Panc1 (cell line): ENCODE results near the gene UBQLN4. TPM values are rescaled to one million over a fixed set of nuclear protein-coding genes. Genes with fewer than 3 reads are reported as not detected.

Source experiments
- ATAC-seq: fragments of 200-7000 bp; cut with Tn5 transposase; 2 replicates; pipeline ENCODE4 v1.9.1; 2020; ENCODE audit warnings: mild to moderate bottlenecking, moderate library complexity
- Bru-seq: library from RNA; stranded (reverse); fragments of 400-500 nt; gene quantifications from one replicate; lab custom pipeline; 2021; lab: Mats Ljungman, UMichigan
- BruChase-seq, 2 experiments: library from RNA; stranded (reverse); fragments of 400-500 nt; gene quantifications; one replicate each; lab custom pipeline; 2021; lab: Mats Ljungman, UMichigan
- BruUV-seq: library from RNA; stranded (reverse); fragments of 400-500 nt; replicated peaks from 2 replicates; lab custom pipeline; 2021; lab: Mats Ljungman, UMichigan
- CTCF ChIA-PET: fragments of 300-600 bp; sonication (Branson Sonifier 250); formaldehyde crosslinking; loops from one replicate; lab custom pipeline; 2022; ENCODE audit warnings: antibody characterized with exemption; lab: Charles Lee
- POLR2A ChIA-PET: fragments of 300-600 bp; sonication (Branson Sonifier 250); formaldehyde crosslinking; loops from one replicate; lab custom pipeline; 2022; ENCODE audit warnings: antibody characterized with exemption; lab: Charles Lee
- DNase-seq: peaks from one replicate; pipeline ENCODE4 v3.0.0-alpha.2; 2010; ENCODE audit warnings: low read depth, low spot score
- H3K27ac ChIP-seq: 2 replicates; pipeline ENCODE4 v1.5.1; 2011; ENCODE audit warnings: mild to moderate bottlenecking, low read length, inconsistent platforms
- H3K27me3 ChIP-seq: fragments of 200-500 bp; sonication (Bioruptor generic); 2 replicates; pipeline ENCODE4 v1.6.0; 2014; ENCODE audit warnings: low read length, inconsistent platforms; ENCODE audit not compliant: control insufficient read depth, insufficient read depth
- H3K36me3 ChIP-seq: fragments of 200-500 bp; sonication (Bioruptor generic); 2 replicates; pipeline ENCODE4 v1.5.1; 2014; ENCODE audit warnings: inconsistent platforms, mild to moderate bottlenecking, low read length, moderate library complexity; ENCODE audit not compliant: control insufficient read depth, insufficient read depth
- H3K4me1 ChIP-seq: 2 replicates; pipeline ENCODE4 v1.5.1; 2011; ENCODE audit warnings: inconsistent platforms, mild to moderate bottlenecking, low read length, moderate library complexity; ENCODE audit not compliant: control insufficient read depth, insufficient read depth
- H3K4me3 ChIP-seq, 2 experiments: 2 replicates each; pipeline ENCODE4 v1.5.1; 2011 to 2012; ENCODE audit warnings: low read depth in 2 of 2, low read length in 2 of 2, mild to moderate bottlenecking in 2 of 2, inconsistent platforms in 1 of 2, moderate library complexity in 1 of 2
- H3K9me3 ChIP-seq: fragments of 200-500 bp; sonication (Bioruptor generic); 2 replicates; pipeline ENCODE4 v1.5.1; 2014; ENCODE audit warnings: low read depth, mild to moderate bottlenecking, inconsistent platforms, low read length, moderate library complexity; ENCODE audit not compliant: control insufficient read depth, insufficient read depth
- POLR2AphosphoS5 ChIP-seq: IDR thresholded peaks from 2 replicates; pipeline ENCODE4 v1.6.1; 2012; ENCODE audit warnings: mild to moderate bottlenecking, low read depth, low read length, moderate library complexity
- SIN3A ChIP-seq: IDR thresholded peaks from 2 replicates; pipeline ENCODE4 v1.6.1; 2012; ENCODE audit warnings: low read depth, mild to moderate bottlenecking, low read length, moderate library complexity, borderline replicate concordance; ENCODE audit not compliant: insufficient read depth
- TCF7L2 ChIP-seq: IDR thresholded peaks from 2 replicates; pipeline ENCODE4 v1.6.1; 2011; ENCODE audit warnings: mild to moderate bottlenecking, low read depth, low read length, inconsistent platforms
- in situ Hi-C: cut with HindIII; loops from 2 replicates; pipeline ENCODE4 v1.10.0; 2016; ENCODE audit warnings: low sequenced_read_pairs, low pct_unique_long_range_greater_than_20kb
- intact Hi-C: fragments of 100-400 bp; cut with micrococcal nuclease; formaldehyde crosslinking; loops from one replicate; pipeline ENCODE4 v1.10.0; 2022; ENCODE audit not compliant: unreplicated experiment
- long read RNA-seq: library from polyadenylated mRNA; unstranded; transcript quantifications from one replicate; pipeline ENCODE4 v2.0.0, GENCODE V29; 2021; ENCODE audit not compliant: unreplicated experiment
- polyA plus RNA-seq: library from polyadenylated mRNA; unstranded; fragments of >200 nt; gene quantifications from one replicate; pipeline ENCODE4 v1.2.1, GENCODE V29; 2012; ENCODE audit warnings: missing spikeins; ENCODE audit not compliant: insufficient read length
- total RNA-seq: library from RNA; stranded (reverse); gene quantifications from one replicate; pipeline ENCODE4 v1.2.1, GENCODE V29; 2021; ENCODE audit not compliant: unreplicated experiment
- TF ChIP-seq, protein P1 (sequence below): fragments of 450-650 bp; IDR thresholded peaks from 2 replicates; pipeline ENCODE4 v1.5.1; 2017; ENCODE audit warnings: mild to moderate bottlenecking
- TF ChIP-seq, protein P2 (sequence below), 2 experiments: IDR thresholded peaks; 2 replicates each; pipeline ENCODE4 v1.6.1; 2011 to 2012; ENCODE audit warnings: low read depth in 2 of 2, control low read depth in 1 of 2, low read length in 1 of 2, mild to moderate bottlenecking in 1 of 2, moderate library complexity in 1 of 2; ENCODE audit not compliant: insufficient read depth in 1 of 2

Gene UBQLN4
- 60.0 TPM for total RNA-seq
- 54.4 TPM for polyA plus RNA-seq
- Bru-seq, nascent RNA = percentile 67 among the genes with signal in this experiment
- percentile 79 among the genes with signal in this experiment for BruChase-seq, experiment 1, labeled RNA remaining after a 2-hour chase
- BruChase-seq, experiment 2, labeled RNA remaining after a 6-hour chase = percentile 91 among the genes with signal in this experiment
- long read RNA-seq, transcript UBQLN4-201 (11 exons, 3,576 nt) = major isoform, 9 of 46 reads
- long read RNA-seq, partial matches to known transcripts = 31 of 46 reads
- long read RNA-seq, other reads (novel, unspliced or antisense) = 6 of 46 reads

DNA sequence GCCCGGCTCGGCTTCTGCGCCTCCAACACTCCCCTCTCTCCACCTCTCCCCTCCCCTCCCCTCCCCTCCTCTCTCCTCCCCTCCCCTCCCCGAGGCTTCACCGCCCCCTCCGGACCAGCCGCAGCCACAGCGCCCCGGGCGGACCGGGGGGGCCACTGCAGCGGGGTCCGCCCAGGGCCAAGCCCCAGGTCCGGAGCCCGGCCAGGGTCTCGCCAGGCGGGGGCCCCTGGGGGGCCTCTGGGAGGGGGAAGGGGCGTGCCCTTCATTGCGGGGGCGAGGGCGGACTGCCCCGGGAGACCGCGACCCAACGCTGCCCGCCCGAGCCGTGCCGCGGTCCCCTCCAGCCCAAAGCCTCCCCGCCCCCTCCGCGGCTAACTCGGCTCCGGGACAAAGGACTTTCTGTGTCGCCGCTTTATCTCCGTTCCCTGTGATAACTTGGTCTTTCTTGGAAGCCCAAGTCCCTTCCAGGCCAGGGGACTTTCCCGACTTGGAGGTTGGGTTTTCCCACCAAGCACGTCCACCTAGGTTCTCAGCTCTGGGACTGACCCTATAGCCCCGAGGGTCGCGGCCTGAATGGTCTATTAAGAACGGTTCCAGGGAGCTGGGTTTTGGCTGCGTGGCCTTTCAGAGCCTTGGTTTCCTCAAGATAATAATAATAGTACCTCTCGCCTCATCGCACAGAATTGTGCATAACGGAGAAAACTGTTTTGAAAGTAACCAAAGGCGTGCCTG lies at the start of gene UBQLN4:
Gene UBQLN4, minus strand, starts transcription at position 31 of the 732 bp plus-strand sequence. CDS start 97 bp downstream, outside the sequence.
- no TSS peak for BruUV-seq
- Histone ChIP-seq H3K36me3 (peaks cover 3% of the 10 kb centered on the region; the same call in 1 of the 2 replicates), H3K9me3 (no peaks in the 10 kb centered on the region), H3K4me3 (peak within 1 kb of the TSS; percentile 87 to 96), H3K27me3 (no peaks in the 10 kb centered on the region), H3K4me1 (peaks cover 7% of the 10 kb centered on the region; the same call in 1 of the 2 replicates), H3K27ac (peak within 1 kb of the TSS; percentile 99)
- intact Hi-C loops = no loop called here
- ChIA-PET CTCF (interaction anchor here (0.6 to 0.9 kb wide), 3 partner anchors 13 to 45 kb away, joined by 4 to 9 read pairs (median 9); no protein-coding TSS in a partner anchor), POLR2A (interaction anchor here (0.5 to 0.6 kb wide), 2 partner anchors 24 to 104 kb away, joined by 7 to 8 read pairs; no protein-coding TSS in a partner anchor)
- TF ChIP-seq, protein P1, sequence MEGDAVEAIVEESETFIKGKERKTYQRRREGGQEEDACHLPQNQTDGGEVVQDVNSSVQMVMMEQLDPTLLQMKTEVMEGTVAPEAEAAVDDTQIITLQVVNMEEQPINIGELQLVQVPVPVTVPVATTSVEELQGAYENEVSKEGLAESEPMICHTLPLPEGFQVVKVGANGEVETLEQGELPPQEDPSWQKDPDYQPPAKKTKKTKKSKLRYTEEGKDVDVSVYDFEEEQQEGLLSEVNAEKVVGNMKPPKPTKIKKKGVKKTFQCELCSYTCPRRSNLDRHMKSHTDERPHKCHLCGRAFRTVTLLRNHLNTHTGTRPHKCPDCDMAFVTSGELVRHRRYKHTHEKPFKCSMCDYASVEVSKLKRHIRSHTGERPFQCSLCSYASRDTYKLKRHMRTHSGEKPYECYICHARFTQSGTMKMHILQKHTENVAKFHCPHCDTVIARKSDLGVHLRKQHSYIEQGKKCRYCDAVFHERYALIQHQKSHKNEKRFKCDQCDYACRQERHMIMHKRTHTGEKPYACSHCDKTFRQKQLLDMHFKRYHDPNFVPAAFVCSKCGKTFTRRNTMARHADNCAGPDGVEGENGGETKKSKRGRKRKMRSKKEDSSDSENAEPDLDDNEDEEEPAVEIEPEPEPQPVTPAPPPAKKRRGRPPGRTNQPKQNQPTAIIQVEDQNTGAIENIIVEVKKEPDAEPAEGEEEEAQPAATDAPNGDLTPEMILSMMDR = peak; percentile 85
- TF ChIP-seq TCF7L2 = no peak
- TF ChIP-seq SIN3A = peak; percentile 19; the same call in 1 of the 2 replicates
- TF ChIP-seq, protein P2, sequence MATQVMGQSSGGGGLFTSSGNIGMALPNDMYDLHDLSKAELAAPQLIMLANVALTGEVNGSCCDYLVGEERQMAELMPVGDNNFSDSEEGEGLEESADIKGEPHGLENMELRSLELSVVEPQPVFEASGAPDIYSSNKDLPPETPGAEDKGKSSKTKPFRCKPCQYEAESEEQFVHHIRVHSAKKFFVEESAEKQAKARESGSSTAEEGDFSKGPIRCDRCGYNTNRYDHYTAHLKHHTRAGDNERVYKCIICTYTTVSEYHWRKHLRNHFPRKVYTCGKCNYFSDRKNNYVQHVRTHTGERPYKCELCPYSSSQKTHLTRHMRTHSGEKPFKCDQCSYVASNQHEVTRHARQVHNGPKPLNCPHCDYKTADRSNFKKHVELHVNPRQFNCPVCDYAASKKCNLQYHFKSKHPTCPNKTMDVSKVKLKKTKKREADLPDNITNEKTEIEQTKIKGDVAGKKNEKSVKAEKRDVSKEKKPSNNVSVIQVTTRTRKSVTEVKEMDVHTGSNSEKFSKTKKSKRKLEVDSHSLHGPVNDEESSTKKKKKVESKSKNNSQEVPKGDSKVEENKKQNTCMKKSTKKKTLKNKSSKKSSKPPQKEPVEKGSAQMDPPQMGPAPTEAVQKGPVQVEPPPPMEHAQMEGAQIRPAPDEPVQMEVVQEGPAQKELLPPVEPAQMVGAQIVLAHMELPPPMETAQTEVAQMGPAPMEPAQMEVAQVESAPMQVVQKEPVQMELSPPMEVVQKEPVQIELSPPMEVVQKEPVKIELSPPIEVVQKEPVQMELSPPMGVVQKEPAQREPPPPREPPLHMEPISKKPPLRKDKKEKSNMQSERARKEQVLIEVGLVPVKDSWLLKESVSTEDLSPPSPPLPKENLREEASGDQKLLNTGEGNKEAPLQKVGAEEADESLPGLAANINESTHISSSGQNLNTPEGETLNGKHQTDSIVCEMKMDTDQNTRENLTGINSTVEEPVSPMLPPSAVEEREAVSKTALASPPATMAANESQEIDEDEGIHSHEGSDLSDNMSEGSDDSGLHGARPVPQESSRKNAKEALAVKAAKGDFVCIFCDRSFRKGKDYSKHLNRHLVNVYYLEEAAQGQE (IDR thresholded peaks at IDR 0.05; ENCODE audit: insufficient read depth in 1 of 2, low read depth in 2 of 2, low read length in 1 of 2) = no peak; a peak in 1 of 4 replicates
- no peak for TF ChIP-seq POLR2AphosphoS5
- ATAC-seq (peak; percentile 72), DNase-seq (no peak)
- in situ Hi-C loops = no loop called here

DNA sequence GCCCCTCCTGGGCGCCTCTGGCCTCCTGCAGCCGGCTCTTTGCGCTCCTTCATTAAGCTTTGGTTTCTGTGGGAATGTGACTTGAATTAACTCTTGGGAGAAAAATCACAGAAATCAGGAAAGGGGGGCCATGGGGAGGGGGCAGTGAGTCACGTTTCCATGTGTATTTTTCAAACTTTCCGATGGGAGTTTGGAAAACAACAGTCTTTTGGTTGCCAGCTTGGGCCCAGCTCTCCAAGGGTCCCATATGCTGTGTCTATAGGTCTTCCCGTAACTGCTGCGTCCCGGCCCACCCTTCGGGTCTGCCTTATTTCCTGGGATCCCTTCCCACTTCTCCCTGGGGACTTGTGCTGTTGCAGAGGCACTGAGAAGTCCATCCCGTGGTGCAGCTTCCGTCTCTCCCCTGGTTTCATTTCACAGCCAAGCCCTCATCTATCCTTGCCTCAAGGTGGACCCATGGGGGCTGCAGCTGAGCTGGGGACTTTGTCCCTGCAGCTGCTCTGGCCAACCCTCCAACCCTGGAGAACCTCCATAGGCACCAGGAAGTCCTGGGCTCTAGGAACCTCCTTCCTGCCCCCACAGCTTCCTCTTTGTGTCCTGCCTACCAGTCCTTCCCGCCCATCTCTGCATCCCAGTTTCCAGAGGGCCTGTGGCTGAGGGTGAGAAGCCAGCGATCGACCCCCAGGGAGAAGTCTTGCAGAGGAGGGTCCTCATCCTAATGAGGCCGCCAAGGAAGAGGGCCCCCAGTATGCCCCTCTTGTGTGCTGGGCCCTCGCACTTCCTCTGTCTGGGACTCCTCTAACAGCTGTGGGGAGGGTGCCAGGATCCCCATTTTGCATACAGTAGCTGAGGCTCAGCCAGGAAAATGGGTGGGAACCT lies 49.3 kb upstream of the UBQLN4 start:
- BruUV-seq = no TSS peak
- intact Hi-C loops = no loop called here
- DNase-seq (no peak), ATAC-seq (no peak)
- no peak overlapping the region for H3K4me3 ChIP-seq
- POLR2A ChIA-PET = interaction anchor here (0.6 to 1.0 kb wide), 3 partner anchors 10 to 70 kb away, joined by 3 to 4 read pairs (median 3); no protein-coding TSS in a partner anchor
- in situ Hi-C loops = no loop called here
- peaks cover 48% of the 10 kb centered on the region for H3K4me1 ChIP-seq
- CTCF ChIA-PET = interaction anchor here (0.6 to 1.2 kb wide), 3 partner anchors 12 to 110 kb away, joined by 3 to 5 read pairs (median 3); partner anchors contain the start of gene PMF1
- H3K27me3 ChIP-seq = no peaks in the 10 kb centered on the region
- no peaks in the 10 kb centered on the region for H3K9me3 ChIP-seq
- H3K27ac ChIP-seq = peak overlapping the region; percentile 95
- TF ChIP-seq, protein P2 (IDR thresholded peaks at IDR 0.05; ENCODE audit: insufficient read depth in 1 of 2, low read depth in 2 of 2, low read length in 1 of 2) = no peak
- TF ChIP-seq SIN3A = no peak
- no peak for TF ChIP-seq TCF7L2
- peak; percentile 33; the same call in 1 of the 2 replicates for TF ChIP-seq POLR2AphosphoS5
- TF ChIP-seq, protein P1 = no peak
- no peaks in the 10 kb centered on the region for H3K36me3 ChIP-seq
